HG02759 (cell line): ENCODE measurements around the gene AKAP13.
"Not testable (repeated sequence)": the region's sequence is repeated elsewhere in the genome, so short reads cannot be mapped to it uniquely, and the experiment has no call there.

ENCODE experiments used
- ATAC-seq: cut with Tn5 transposase; IDR thresholded peaks from one replicate; pipeline ENCODE4 v1.9.1; 2021; ENCODE audit warnings: mild to moderate bottlenecking, moderate library complexity; ENCODE audit not compliant: unreplicated experiment

The AKAP13 gene

DNA sequence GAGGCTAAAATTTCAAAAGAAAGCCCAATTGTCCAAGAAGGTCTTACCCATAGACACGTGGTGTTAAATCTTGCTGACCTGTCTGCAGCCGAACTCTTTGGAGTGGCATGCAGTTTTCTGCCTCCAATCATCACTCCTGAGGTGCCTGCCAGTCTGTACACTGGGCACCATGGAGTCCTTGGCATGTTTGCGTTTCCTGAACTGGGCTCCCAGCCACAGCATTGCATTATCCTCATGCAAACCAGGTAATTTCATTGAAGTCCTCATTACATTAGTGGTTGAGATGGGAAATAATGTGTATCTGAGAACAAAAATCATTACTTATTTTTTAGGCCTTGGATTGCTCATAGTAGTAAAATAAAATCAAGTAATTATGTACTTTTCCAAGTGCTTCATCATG lies 152.3 kb downstream of the AKAP13 start:
- no peak for ATAC-seq

DNA sequence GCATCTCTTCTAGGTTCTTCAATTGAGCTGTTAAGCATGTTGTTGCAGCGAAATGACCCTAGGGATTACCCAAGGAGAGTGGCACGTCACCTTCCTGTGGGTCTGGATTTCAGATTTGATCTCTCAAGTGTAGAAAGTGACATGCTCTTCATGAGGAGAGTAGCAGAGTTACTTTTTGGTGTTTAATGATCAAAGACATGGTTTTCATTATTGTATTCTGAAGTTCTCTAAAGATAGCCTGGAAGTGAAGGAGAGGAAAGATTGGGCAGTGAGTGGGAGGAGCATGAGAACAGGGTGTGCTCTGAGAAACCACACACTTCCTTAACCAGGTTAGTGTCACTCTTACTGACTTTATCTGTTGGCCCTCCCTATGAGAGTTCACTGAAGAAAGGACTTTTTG lies 153.6 kb downstream of the AKAP13 start:
- peak; percentile 90 for ATAC-seq

DNA sequence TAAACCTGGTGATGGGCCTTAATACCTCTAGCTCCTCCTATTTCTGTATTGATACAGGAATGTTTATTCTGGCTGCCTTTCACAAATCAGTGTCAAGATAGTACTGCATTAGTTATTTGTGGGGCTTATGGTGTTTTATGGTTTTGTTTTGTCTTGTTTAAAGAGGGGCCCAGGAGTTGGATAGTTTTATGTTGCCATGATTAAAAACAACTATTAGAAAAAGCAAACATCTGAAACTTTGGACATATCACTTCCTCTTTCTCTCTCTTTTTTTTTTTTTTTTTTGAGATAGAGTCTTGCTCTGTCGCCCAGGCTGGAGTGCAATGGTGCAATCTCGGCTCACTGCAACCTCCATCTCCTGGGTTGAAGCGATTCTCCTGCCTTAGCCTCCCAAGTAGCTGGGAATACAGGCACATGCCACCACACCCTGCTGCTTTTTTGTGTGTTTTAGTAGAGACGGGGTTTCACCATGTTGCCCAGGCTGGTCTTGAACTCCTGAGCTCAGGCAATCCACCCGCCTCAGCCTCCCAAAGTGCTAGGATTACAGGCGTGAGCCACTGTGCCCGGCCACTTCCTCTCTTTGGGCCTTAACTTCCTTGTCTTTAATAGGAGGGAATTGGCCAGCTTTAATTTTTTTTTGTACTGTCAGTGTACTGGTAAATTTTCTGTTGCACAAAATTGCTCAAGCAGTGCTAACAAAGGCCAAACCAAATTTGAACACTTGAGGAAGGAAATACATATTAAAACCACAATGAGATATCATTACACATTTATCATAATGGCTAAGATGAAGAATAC lies 155.3 kb downstream of the AKAP13 start:
- ATAC-seq: not testable (repeated sequence)

DNA sequence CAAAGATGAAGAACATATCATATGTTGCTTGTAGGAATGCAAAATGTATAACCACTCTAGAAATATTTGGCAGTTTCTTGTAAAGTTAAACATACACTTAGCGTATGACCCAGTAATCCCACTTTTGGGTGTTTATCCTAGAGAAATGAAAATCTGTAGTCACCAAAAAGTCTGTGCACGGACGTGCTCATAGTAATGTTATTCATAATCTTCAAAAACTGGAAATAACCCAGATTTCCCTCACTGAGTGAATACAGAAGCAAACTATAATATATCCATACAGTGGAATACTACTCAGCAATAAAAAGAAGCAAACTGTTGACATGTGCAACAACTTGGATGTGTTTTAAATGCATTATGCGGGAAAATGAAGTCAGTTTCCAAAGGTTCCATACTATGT lies 155.9 kb downstream of the AKAP13 start:
- no peak for ATAC-seq

DNA sequence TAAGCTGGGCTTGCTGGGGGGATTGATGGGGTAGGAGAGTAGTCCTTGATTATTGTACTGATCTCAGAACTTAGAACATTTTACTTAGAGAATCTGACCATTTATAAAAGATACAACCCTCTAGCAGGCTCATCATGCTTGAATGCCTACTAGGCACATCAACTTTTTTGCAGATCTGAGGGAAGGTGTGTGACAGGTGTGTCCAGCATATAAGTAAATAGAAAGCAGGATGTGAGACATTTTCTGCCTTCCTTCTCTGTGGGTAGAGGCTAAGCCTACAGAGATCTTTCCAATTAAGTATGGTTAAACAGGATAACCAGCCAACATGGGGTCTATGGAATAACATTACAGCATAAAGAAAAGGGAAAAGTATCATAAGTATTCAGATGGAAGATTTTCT lies 159.1 kb downstream of the AKAP13 start:
- ATAC-seq: no peak

GRCh38 chr15:85540085-85540797 lies 159.8 kb downstream of the AKAP13 start:
- no peak for ATAC-seq

DNA sequence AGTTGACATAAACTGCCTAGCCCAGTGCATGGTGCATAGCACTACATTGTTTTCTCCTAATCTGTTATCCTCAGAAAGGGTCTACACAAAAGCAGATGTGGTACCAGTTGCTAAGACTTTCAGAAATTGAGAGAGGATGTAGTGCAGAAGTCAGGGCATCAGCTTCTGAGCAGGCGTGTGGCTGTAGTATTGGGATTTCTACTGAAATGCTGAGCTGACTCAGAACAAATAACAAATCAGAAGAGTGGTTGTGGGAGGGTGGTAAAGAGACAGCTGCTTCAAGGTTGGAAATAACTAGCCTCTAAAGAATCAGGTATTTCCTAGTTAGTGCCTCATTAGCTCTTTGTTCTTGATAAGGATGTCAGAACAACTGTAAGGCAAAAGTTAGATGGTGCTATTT lies 161.3 kb downstream of the AKAP13 start:
- peak; percentile 64 for ATAC-seq

DNA sequence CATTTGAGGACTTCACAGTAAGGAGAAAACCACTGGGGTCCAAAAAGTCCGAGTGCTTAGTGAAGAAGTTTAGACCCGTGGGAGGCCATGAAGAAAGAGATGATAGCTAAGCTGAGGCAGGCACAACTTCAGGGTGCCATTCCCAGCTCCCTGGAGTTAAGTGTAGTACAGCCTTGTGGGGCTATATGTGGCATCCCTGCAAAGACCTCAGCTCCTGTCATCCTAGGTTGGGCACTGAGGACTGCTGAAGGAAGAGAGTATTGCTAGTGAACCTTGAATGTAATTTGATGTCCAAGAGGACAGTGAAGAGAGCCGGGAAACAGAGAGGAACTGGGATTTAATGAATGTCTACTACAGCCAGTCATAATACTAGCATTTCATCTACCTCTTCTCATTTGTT lies 162.1 kb downstream of the AKAP13 start:
- ATAC-seq: peak; percentile 4

GRCh38 chr15:85542895-85543331 lies 162.5 kb downstream of the AKAP13 start:
- peak; percentile 49 for ATAC-seq

- no peak for ATAC-seq
These were observed 163.3 kb downstream of the AKAP13 start for GRCh38 chr15:85543741-85544155.

DNA sequence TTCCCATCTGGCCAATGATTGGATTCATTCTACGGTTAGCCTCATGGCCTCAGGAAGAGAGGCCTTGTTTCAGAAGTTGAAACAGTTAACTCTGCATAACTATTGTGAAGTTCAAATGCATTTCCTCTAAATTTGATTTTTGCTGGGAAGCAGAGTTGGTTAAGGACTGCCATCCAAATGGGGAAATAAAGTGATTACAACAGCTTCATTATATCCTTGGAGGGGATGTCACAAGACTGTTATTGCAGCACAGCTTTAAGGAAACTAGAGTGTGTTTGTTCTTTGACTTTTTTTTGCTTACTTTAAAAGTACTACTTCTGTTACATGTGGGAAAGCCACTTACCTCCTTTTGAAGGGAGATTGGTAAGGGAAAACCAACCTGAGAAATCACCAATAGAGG lies 164.8 kb downstream of the AKAP13 start:
- ATAC-seq: no peak

- no peak for ATAC-seq
These were observed 165.3 kb downstream of the AKAP13 start for GRCh38 chr15:85545752-85546151.

DNA sequence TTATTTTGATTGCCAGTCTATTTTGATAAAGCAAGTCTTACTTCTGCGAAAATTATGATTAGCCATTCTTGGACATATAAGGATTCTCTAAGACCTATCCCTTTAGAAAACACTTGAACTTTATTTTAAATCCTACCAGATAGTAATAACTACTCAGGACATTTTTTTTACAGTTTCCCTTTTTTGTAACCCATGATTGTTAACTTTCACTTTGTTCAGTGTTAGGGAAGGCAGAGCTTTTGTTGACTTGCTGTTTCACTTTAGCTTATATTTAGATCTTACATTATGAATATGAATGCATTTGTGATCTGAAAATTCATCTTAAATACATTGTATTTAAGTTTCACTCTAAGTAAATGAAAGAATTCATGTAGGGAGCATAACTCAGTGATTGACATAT lies 167.0 kb downstream of the AKAP13 start:
- no peak for ATAC-seq

- no peak for ATAC-seq
These were observed 169.9 kb downstream of the AKAP13 start for GRCh38 chr15:85550283-85550682.

GRCh38 chr15:85551221-85551832 lies 170.9 kb downstream of the AKAP13 start:
- ATAC-seq: no peak

DNA sequence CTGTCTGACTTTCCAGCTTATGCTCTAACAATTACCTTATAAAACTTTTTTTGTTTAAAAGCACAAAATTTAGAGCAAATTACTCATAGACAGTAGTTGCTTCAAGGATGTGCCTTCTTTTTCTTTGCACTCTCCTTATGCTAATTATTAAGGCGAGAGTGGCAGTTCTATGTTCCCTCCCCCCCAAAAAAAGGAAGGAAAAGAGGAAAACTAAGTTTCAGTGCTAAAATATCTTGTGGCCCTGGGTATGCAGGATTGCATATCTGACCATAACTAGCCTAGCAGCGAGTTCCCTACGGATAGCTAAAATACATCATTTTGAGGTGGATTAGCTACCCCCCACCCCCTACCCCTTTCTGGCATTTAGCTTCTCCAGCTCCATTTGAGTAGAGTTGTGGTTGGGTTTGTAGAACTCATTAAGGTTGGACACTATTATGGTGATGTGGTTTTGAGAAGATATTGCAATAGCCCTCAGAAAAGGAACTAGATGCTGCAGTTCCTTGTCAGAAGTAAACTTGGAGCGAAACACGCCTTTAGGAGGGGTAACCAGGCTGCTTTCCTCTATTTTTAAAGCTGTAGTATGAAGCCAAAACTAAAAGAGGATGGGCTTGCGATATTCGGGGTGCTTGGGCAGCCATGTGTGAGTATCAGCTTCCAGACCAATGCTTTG lies 174.6 kb downstream of the AKAP13 start:
- ATAC-seq: peak; percentile 49

GRCh38 chr15:85555875-85556617 lies 175.6 kb downstream of the AKAP13 start:
- peak; percentile 59 for ATAC-seq

GRCh38 chr15:85556618-85556895 lies 176.2 kb downstream of the AKAP13 start:
- no peak for ATAC-seq

- no peak for ATAC-seq
These were observed 177.0 kb downstream of the AKAP13 start for GRCh38 chr15:85557385-85557784.

GRCh38 chr15:85558848-85559247 lies 178.4 kb downstream of the AKAP13 start:
- no peak for ATAC-seq

- ATAC-seq: no peak
These were observed 179.1 kb downstream of the AKAP13 start for GRCh38 chr15:85559530-85559929.
